Measurements from ENCODE around the gene PCDHGB3. TPM values are rescaled to one million over a fixed set of nuclear protein-coding genes. Genes with fewer than 3 reads are reported as not detected.

PCDHGB3 gene
- total and polyA plus RNA-seq, 9 of the 15 experiments (the other 6 are each of a cell fraction or from before 2014, with no cell fraction given), result 0.05 to 0.19 (median 0.11) TPM; not detected in 2

GRCh38 chr5:141371572-141372475 is 1.8 kb downstream of the PCDHGB3 start:
- no peaks in the 10 kb centered on the region for H3K79me2 ChIP-seq (ENCODE audit: control insufficient read depth, insufficient read depth, low read length)
- no peak overlapping the region for H3K4me3 ChIP-seq
- in situ Hi-C loops (cut with MboI), result no loop called here
- no peak overlapping the region for H3K9ac ChIP-seq (ENCODE audit: insufficient read depth in 1 of 2, low read depth in 2 of 2, low read length in 2 of 2)
- peaks cover 0 to 7% of the 10 kb centered on the region in 2 experiments; a peak in 1 of 5 replicates for H3K4me1 ChIP-seq (replicated peaks in 1 of 2; ENCODE audit: control insufficient read depth in 2 of 2, insufficient read depth in 2 of 2, low read length in 2 of 2)
- POLR2A ChIA-PET, result interaction anchor here (0.6 kb wide), 1 partner anchor 1331 kb away, joined by 3 read pairs; no protein-coding TSS in a partner anchor
- H2AFZ ChIP-seq (ENCODE audit: low read depth, low read length), result no peak overlapping the region
- H4K20me1 ChIP-seq (replicated peaks; ENCODE audit: control insufficient read depth, insufficient read depth, low read length), result no peaks in the 10 kb centered on the region
- no peak overlapping the region for H3K4me2 ChIP-seq (ENCODE audit: insufficient read depth, low read length)
- H3K27ac ChIP-seq (ENCODE audit: extremely low read depth, low read depth, low read length), result no peak overlapping the region
- 28% methylated on average over 47 of the region's 69 CpGs for WGBS (ENCODE audit: insufficient coverage, low coverage, missing lambda C conversion rate)
- no peaks in the 10 kb centered on the region for H3K9me1 ChIP-seq (ENCODE audit: control insufficient read depth, insufficient read depth, low read length)
- H3K36me3 ChIP-seq (ENCODE audit: control insufficient read depth, insufficient read depth, low read length), result no peaks in the 10 kb centered on the region
- TF ChIP-seq KLF10 (CRISPR knock-in tag; IDR thresholded peaks at IDR 0.05) (no peak), NRF1 (conservative IDR thresholded peaks at IDR 0.05 in 1 of 2, IDR thresholded peaks at IDR 0.05 in 1 of 2) (peak; percentile 50 to 59; a peak in 3 of 4 replicates)
- CTCF ChIA-PET (ENCODE audit: low intra/inter-chr PET ratio), result no interaction called here
- ATAC-seq, result no peak
- H3K9me3 ChIP-seq (replicated peaks; ENCODE audit: control insufficient read depth, insufficient read depth, low read depth, low read length), result no peaks in the 10 kb centered on the region
- BruUV-seq (replicated peaks), result no TSS peak
- no peak for FAIRE-seq
- no peak for DNase-seq (ENCODE audit: extremely low read depth in 1 of 4, low spot score in 3 of 4)
- H3K27me3 ChIP-seq (ENCODE audit: control insufficient read depth in 2 of 2, insufficient read depth in 2 of 2, low read length in 2 of 2), result peaks cover 4 to 38% of the 10 kb centered on the region in 2 experiments
- intact Hi-C loops (cut with micrococcal nuclease), result loop anchor here (5.0 kb wide), 1 partner anchor 45 kb away; no protein-coding TSS in a partner anchor

Data from K562 (cell line).